GM18519 (cell line): Measurements from ENCODE around the gene ISG20L2.

Experiments used
- ATAC-seq: cut with Tn5 transposase; IDR thresholded peaks from one replicate; pipeline ENCODE4 v1.9.1; 2021; ENCODE audit warnings: mild to moderate bottlenecking, moderate library complexity; ENCODE audit not compliant: unreplicated experiment, low FRiP score

The ISG20L2 gene

GRCh38 chr1:156691665-156692440 lies 36.7 kb downstream of the ISG20L2 start:
- ATAC-seq: no peak

- no peak for ATAC-seq
These were observed 37.4 kb downstream of the ISG20L2 start for GRCh38 chr1:156691191-156691590.

- ATAC-seq: no peak
These were observed 37.9 kb downstream of the ISG20L2 start for GRCh38 chr1:156690675-156691036.

- ATAC-seq: no peak
These were observed 38.5 kb downstream of the ISG20L2 start for GRCh38 chr1:156689953-156690674.

- no peak for ATAC-seq
These were observed 39.3 kb downstream of the ISG20L2 start for GRCh38 chr1:156689035-156689952.

- ATAC-seq: no peak
These were observed 44.3 kb downstream of the ISG20L2 start for GRCh38 chr1:156684227-156684782.

- ATAC-seq: no peak
These were observed 46.2 kb downstream of the ISG20L2 start for GRCh38 chr1:156682166-156682890.

GRCh38 chr1:156681196-156681960 lies 47.2 kb downstream of the ISG20L2 start:
- ATAC-seq: no peak

- no peak for ATAC-seq
These were observed 48.5 kb downstream of the ISG20L2 start for GRCh38 chr1:156680056-156680455.

GRCh38 chr1:156677616-156678596 lies 50.7 kb downstream of the ISG20L2 start:
- ATAC-seq: no peak

- no peak for ATAC-seq
These were observed 51.5 kb downstream of the ISG20L2 start, which contains the start of gene NES for GRCh38 chr1:156676820-156677615. Gene NES, minus strand, starts transcription at chr1:156677407. Its CDS starts 143 bp downstream, at chr1:156677264.

GRCh38 chr1:156676114-156676819 lies 52.3 kb downstream of the ISG20L2 start:
- no peak for ATAC-seq

- ATAC-seq: no peak
These were observed 53.1 kb downstream of the ISG20L2 start for GRCh38 chr1:156675210-156676113.

GRCh38 chr1:156673387-156674121 lies 55.0 kb downstream of the ISG20L2 start:
- ATAC-seq: no peak
